H7 (cell line): ENCODE results near the gene ACKR3. TPM values are rescaled to one million over a fixed set of nuclear protein-coding genes. Genes with fewer than 3 reads are reported as not detected.
A peak's percentile ranks its signal among the peaks of the same experiment; 100 is the strongest.

Experiments
- DNase-seq: peaks from one replicate; pipeline ENCODE4 v3.0.0; 2012
- H3K27me3 ChIP-seq: 2 replicates; pipeline ENCODE4 v1.6.0; 2011; ENCODE audit warnings: mild to moderate bottlenecking, low read length; ENCODE audit not compliant: control insufficient read depth, insufficient read depth
- H3K36me3 ChIP-seq: replicated peaks from 2 replicates; pipeline ENCODE4 v1.5.1; 2011; ENCODE audit warnings: low read length; ENCODE audit not compliant: control insufficient read depth, insufficient read depth
- H3K4me3 ChIP-seq: 2 replicates; pipeline ENCODE4 v1.5.1; 2011; ENCODE audit warnings: low read depth, mild to moderate bottlenecking, control low read depth, low read length, moderate library complexity; ENCODE audit not compliant: insufficient read depth
- total RNA-seq: library from RNA; depleted of rRNA; stranded (reverse); fragments of >200 nt; shearing (Covaris generic); gene quantifications from 2 replicates; pipeline ENCODE4 v1.2.3, GENCODE V29; 2014

Gene ACKR3
- total RNA-seq, 1 experiment from 2014 or later, result 13.2 TPM

- H3K4me3 ChIP-seq, result no peak overlapping the region
- H3K36me3 ChIP-seq, result no peaks in the 10 kb centered on the region
- no peak for DNase-seq
- H3K27me3 ChIP-seq, result no peaks in the 10 kb centered on the region
Observed at GRCh38 chr2:236554629-236555282, 14.9 kb upstream of the ACKR3 start.

GRCh38 chr2:236555481-236555880, 14.1 kb upstream of the ACKR3 start:
- H3K27me3 ChIP-seq, result no peaks in the 10 kb centered on the region
- no peak for DNase-seq
- no peaks in the 10 kb centered on the region for H3K36me3 ChIP-seq
- H3K4me3 ChIP-seq, result no peak overlapping the region

- Histone ChIP-seq H3K27me3 (no peaks in the 10 kb centered on the region), H3K4me3 (no peak overlapping the region)
- DNase-seq, result no peak
Observed at GRCh38 chr2:236557306-236558030, 12.2 kb upstream of the ACKR3 start.

GRCh38 chr2:236558036-236558435, 11.6 kb upstream of the ACKR3 start:
- Histone ChIP-seq H3K27me3 (no peaks in the 10 kb centered on the region), H3K4me3 (no peak overlapping the region), H3K36me3 (no peaks in the 10 kb centered on the region)
- no peak for DNase-seq

More at GRCh38 chr2:236557306-236558030, 12.2 kb upstream of the ACKR3 start:
- H3K36me3 ChIP-seq, result no peaks in the 10 kb centered on the region

- Histone ChIP-seq H3K27me3 (no peaks in the 10 kb centered on the region), H3K36me3 (no peaks in the 10 kb centered on the region), H3K4me3 (no peak overlapping the region)
- no peak for DNase-seq
Observed at GRCh38 chr2:236558993-236559978, 10.3 kb upstream of the ACKR3 start.

GRCh38 chr2:236561874-236562273, 7.8 kb upstream of the ACKR3 start:
- no peaks in the 10 kb centered on the region; the same call in 1 of the 2 replicates for H3K27me3 ChIP-seq
- no peak overlapping the region for H3K4me3 ChIP-seq
- DNase-seq, result no peak
- no peaks in the 10 kb centered on the region for H3K36me3 ChIP-seq

- DNase-seq, result peak; percentile 55
- Histone ChIP-seq H3K27me3 (peaks cover 3% of the 10 kb centered on the region), H3K4me3 (no peak overlapping the region), H3K36me3 (no peaks in the 10 kb centered on the region)
Observed at GRCh38 chr2:236562434-236562833, 7.2 kb upstream of the ACKR3 start.

- no peak for DNase-seq
- peaks cover 15% of the 10 kb centered on the region for H3K27me3 ChIP-seq
- no peaks in the 10 kb centered on the region for H3K36me3 ChIP-seq
- no peak overlapping the region for H3K4me3 ChIP-seq
Observed at GRCh38 chr2:236563953-236564352, 5.7 kb upstream of the ACKR3 start.

GRCh38 chr2:236565212-236565611, 4.4 kb upstream of the ACKR3 start:
- Histone ChIP-seq H3K36me3 (no peaks in the 10 kb centered on the region), H3K4me3 (no peak overlapping the region), H3K27me3 (peaks cover 15% of the 10 kb centered on the region)
- DNase-seq, result no peak

- no peaks in the 10 kb centered on the region for H3K36me3 ChIP-seq
- no peak overlapping the region for H3K4me3 ChIP-seq
- peak; percentile 52 for DNase-seq
- peaks cover 15% of the 10 kb centered on the region for H3K27me3 ChIP-seq
Observed at GRCh38 chr2:236565879-236566402, 3.7 kb upstream of the ACKR3 start.

GRCh38 chr2:236566596-236566995, 3.0 kb upstream of the ACKR3 start:
- Histone ChIP-seq H3K36me3 (no peaks in the 10 kb centered on the region), H3K4me3 (no peak overlapping the region), H3K27me3 (peaks cover 15% of the 10 kb centered on the region)
- no peak for DNase-seq

GRCh38 chr2:236568068-236568921, 1.3 kb upstream of the ACKR3 start:
- peak; percentile 66 for DNase-seq
- no peaks in the 10 kb centered on the region for H3K36me3 ChIP-seq
- peak overlapping the region; percentile 50 for H3K4me3 ChIP-seq
- H3K27me3 ChIP-seq, result peaks cover 15% of the 10 kb centered on the region

- H3K36me3 ChIP-seq, result no peaks in the 10 kb centered on the region
- DNase-seq, result no peak
- H3K4me3 ChIP-seq, result no peak overlapping the region; the same call in 1 of the 2 replicates
- peaks cover 15% of the 10 kb centered on the region for H3K27me3 ChIP-seq
Observed at GRCh38 chr2:236568922-236569572, 578 bp upstream of the ACKR3 start.
